Liver (tissue), 9 donors: Measurements from ENCODE around the gene SLC2A4RG. TPM values are rescaled to one million over a fixed set of nuclear protein-coding genes. Genes with fewer than 3 reads are reported as not detected.

Source experiments
- DNase-seq: peaks from one replicate; pipeline ENCODE4 v3.0.0-alpha.2; 2017; ENCODE audit warnings: low spot score
- H3K27ac ChIP-seq, 2 donors: one replicate each; pipeline ENCODE4 v1.7.0; 2013; ENCODE audit warnings: inconsistent platforms in 2 of 2, low read length in 2 of 2, control low read depth in 1 of 2, low read depth in 1 of 2, mild to moderate bottlenecking in 1 of 2
- H3K27me3 ChIP-seq, 4 donors: one replicate each; pipeline versions ENCODE4 v1.6.1 to v1.7.0; 2013; ENCODE audit warnings: low read length in 3 of 4, inconsistent platforms in 1 of 4, mild to moderate bottlenecking in 1 of 4, moderate library complexity in 1 of 4; ENCODE audit not compliant: control insufficient read depth in 4 of 4, insufficient read depth in 4 of 4
- H3K36me3 ChIP-seq, 4 donors: one replicate each; pipeline versions ENCODE4 v1.6.1 to v1.7.0; 2013; ENCODE audit warnings: low read length in 3 of 4, mild to moderate bottlenecking in 3 of 4, low read depth in 1 of 4, moderate library complexity in 1 of 4; ENCODE audit not compliant: control insufficient read depth in 4 of 4, insufficient read depth in 3 of 4
- H3K4me1 ChIP-seq, 4 donors: one replicate each; pipeline versions ENCODE4 v1.6.1 to v1.7.0; 2013; ENCODE audit warnings: low read length in 3 of 4, mild to moderate bottlenecking in 3 of 4, moderate library complexity in 1 of 4; ENCODE audit not compliant: control insufficient read depth in 4 of 4, insufficient read depth in 4 of 4
- H3K4me3 ChIP-seq, 3 donors: one replicate each; pipeline versions ENCODE4 v1.6.1 to v1.7.0; 2013; ENCODE audit warnings: low read length in 3 of 3, control low read depth in 1 of 3, low read depth in 1 of 3, mild to moderate bottlenecking in 1 of 3
- H3K9ac ChIP-seq, 2 donors: one replicate each; pipeline ENCODE4 v1.7.0; 2013; ENCODE audit warnings: low read length in 2 of 2, mild to moderate bottlenecking in 2 of 2, moderate library complexity in 2 of 2, control low read depth in 1 of 2, low read depth in 1 of 2
- H3K9me3 ChIP-seq, 4 donors: one replicate each; pipeline versions ENCODE4 v1.6.1 to v1.7.0; 2013; ENCODE audit warnings: low read length in 3 of 4; ENCODE audit not compliant: control insufficient read depth in 4 of 4
- ATF3 ChIP-seq: IDR thresholded peaks from 2 replicates; pipeline ENCODE4 v1.6.1; 2016; ENCODE audit warnings: antibody characterized with exemption
- EGR1 ChIP-seq, 2 donors: IDR thresholded peaks; 2 replicates each; pipeline ENCODE4 v1.6.1; 2016 to 2018; ENCODE audit warnings: antibody characterized with exemption in 2 of 2, low read depth in 2 of 2
- FOXA1 ChIP-seq: IDR thresholded peaks from 2 replicates; pipeline ENCODE4 v1.6.1; 2016; ENCODE audit warnings: antibody characterized with exemption
- FOXA2 ChIP-seq: IDR thresholded peaks from 2 replicates; pipeline ENCODE4 v1.6.1; 2016; ENCODE audit warnings: antibody characterized with exemption
- GABPA ChIP-seq, 2 donors: IDR thresholded peaks in 1 of 2; conservative IDR thresholded peaks in 1 of 2; 2 replicates each; pipeline ENCODE4 v1.6.1; 2016; ENCODE audit warnings: antibody characterized with exemption in 2 of 2, mild to moderate bottlenecking in 1 of 2, moderate library complexity in 1 of 2
- HNF4A ChIP-seq, 2 donors: conservative IDR thresholded peaks; 2 replicates each; pipeline ENCODE4 v1.6.1; 2016; ENCODE audit warnings: antibody characterized with exemption in 2 of 2, mild to moderate bottlenecking in 2 of 2
- HNF4G ChIP-seq: IDR thresholded peaks from 2 replicates; pipeline ENCODE4 v1.6.1; 2016; ENCODE audit warnings: antibody characterized with exemption
- JUND ChIP-seq, 2 donors: IDR thresholded peaks; 2 replicates each; pipeline ENCODE4 v1.6.1; 2016; ENCODE audit warnings: antibody characterized with exemption in 2 of 2
- MAX ChIP-seq: IDR thresholded peaks from 2 replicates; pipeline ENCODE4 v1.6.1; 2016; ENCODE audit warnings: antibody characterized with exemption
- NR2F2 ChIP-seq: IDR thresholded peaks from 2 replicates; pipeline ENCODE4 v1.6.1; 2016; ENCODE audit warnings: antibody characterized with exemption
- RAD21 ChIP-seq, 2 donors: IDR thresholded peaks; 2 replicates each; pipeline ENCODE4 v1.6.1; 2016; ENCODE audit warnings: antibody characterized with exemption in 2 of 2, mild to moderate bottlenecking in 2 of 2
- RXRA ChIP-seq, 2 donors: IDR thresholded peaks; 2 replicates each; pipeline ENCODE4 v1.6.1; 2017 to 2018; ENCODE audit warnings: antibody characterized with exemption in 2 of 2, mild to moderate bottlenecking in 1 of 2
- SP1 ChIP-seq: IDR thresholded peaks from 2 replicates; pipeline ENCODE4 v1.6.1; 2018; ENCODE audit warnings: antibody characterized with exemption, mild to moderate bottlenecking
- TAF1 ChIP-seq: conservative IDR thresholded peaks from 2 replicates; pipeline ENCODE4 v1.6.1; 2016; ENCODE audit warnings: antibody characterized with exemption, mild to moderate bottlenecking
- YY1 ChIP-seq: IDR thresholded peaks from 2 replicates; pipeline ENCODE4 v1.6.1; 2016; ENCODE audit warnings: antibody characterized with exemption, mild to moderate bottlenecking
- WGBS: extraction: QIAGEN DNeasy Blood & Tissue Kit; methylation state at CpG from one replicate; pipeline ENCODE4 v1.1.7; 2013; 5-methylcytosine and 5-hydroxymethylcytosine counted together
- polyA plus RNA-seq, 2 donors: library from polyadenylated mRNA; stranded (reverse) in 1 of 2; unstranded in 1 of 2; fragments of 200-250 nt in 1 of 2; fragments of >200 nt in 1 of 2; fragmentation: Nextera tagmentation in 1 of 2; extraction: Ambion mirVana in 1 of 2; gene quantifications; one replicate each; pipeline versions ENCODE4 v1.2.1 to v1.2.3, GENCODE V29; 2013 to 2015
- total RNA-seq, 2 donors: library from RNA; depleted of rRNA; stranded (reverse); fragments of >200 nt; gene quantifications; one replicate each; pipeline ENCODE4 v1.2.3, GENCODE V29; 2014
- TF ChIP-seq, protein P1 (sequence below): IDR thresholded peaks from 2 replicates; pipeline ENCODE4 v1.6.1; 2016; ENCODE audit warnings: antibody characterized with exemption, mild to moderate bottlenecking
- TF ChIP-seq, protein P2 (sequence below): IDR thresholded peaks from 2 replicates; pipeline ENCODE4 v1.6.1; 2016; ENCODE audit warnings: antibody characterized with exemption
- TF ChIP-seq, protein P3 (sequence below): fragments of 150-350 bp; IDR thresholded peaks from 2 replicates; pipeline ENCODE4 v1.5.1; 2017; ENCODE audit warnings: improper control_type of control experiment, low read depth, low read length; ENCODE audit not compliant: missing input control
- donor health status: healthy.
- donor health status: healthy.
- donor health status: healthy.
- donor health status: healthy.
- donor health status: healthy.

The SLC2A4RG gene
- total and polyA plus RNA-seq, 4 donors = 22.2 to 39.7 (median 29.4) TPM

GRCh38 chr20:63705232-63706026 is 34.1 kb upstream of the SLC2A4RG start (continued):
- TF ChIP-seq, protein P1, sequence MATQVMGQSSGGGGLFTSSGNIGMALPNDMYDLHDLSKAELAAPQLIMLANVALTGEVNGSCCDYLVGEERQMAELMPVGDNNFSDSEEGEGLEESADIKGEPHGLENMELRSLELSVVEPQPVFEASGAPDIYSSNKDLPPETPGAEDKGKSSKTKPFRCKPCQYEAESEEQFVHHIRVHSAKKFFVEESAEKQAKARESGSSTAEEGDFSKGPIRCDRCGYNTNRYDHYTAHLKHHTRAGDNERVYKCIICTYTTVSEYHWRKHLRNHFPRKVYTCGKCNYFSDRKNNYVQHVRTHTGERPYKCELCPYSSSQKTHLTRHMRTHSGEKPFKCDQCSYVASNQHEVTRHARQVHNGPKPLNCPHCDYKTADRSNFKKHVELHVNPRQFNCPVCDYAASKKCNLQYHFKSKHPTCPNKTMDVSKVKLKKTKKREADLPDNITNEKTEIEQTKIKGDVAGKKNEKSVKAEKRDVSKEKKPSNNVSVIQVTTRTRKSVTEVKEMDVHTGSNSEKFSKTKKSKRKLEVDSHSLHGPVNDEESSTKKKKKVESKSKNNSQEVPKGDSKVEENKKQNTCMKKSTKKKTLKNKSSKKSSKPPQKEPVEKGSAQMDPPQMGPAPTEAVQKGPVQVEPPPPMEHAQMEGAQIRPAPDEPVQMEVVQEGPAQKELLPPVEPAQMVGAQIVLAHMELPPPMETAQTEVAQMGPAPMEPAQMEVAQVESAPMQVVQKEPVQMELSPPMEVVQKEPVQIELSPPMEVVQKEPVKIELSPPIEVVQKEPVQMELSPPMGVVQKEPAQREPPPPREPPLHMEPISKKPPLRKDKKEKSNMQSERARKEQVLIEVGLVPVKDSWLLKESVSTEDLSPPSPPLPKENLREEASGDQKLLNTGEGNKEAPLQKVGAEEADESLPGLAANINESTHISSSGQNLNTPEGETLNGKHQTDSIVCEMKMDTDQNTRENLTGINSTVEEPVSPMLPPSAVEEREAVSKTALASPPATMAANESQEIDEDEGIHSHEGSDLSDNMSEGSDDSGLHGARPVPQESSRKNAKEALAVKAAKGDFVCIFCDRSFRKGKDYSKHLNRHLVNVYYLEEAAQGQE = no peak
- no peak for TF ChIP-seq GABPA (IDR thresholded peaks at IDR 0.05 in 1 of 2, conservative IDR thresholded peaks at IDR 0.05 in 1 of 2)
- TF ChIP-seq, protein P2, sequence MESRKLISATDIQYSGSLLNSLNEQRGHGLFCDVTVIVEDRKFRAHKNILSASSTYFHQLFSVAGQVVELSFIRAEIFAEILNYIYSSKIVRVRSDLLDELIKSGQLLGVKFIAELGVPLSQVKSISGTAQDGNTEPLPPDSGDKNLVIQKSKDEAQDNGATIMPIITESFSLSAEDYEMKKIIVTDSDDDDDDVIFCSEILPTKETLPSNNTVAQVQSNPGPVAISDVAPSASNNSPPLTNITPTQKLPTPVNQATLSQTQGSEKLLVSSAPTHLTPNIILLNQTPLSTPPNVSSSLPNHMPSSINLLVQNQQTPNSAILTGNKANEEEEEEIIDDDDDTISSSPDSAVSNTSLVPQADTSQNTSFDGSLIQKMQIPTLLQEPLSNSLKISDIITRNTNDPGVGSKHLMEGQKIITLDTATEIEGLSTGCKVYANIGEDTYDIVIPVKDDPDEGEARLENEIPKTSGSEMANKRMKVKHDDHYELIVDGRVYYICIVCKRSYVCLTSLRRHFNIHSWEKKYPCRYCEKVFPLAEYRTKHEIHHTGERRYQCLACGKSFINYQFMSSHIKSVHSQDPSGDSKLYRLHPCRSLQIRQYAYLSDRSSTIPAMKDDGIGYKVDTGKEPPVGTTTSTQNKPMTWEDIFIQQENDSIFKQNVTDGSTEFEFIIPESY = no peak
- no peak for TF ChIP-seq FOXA1

DNA sequence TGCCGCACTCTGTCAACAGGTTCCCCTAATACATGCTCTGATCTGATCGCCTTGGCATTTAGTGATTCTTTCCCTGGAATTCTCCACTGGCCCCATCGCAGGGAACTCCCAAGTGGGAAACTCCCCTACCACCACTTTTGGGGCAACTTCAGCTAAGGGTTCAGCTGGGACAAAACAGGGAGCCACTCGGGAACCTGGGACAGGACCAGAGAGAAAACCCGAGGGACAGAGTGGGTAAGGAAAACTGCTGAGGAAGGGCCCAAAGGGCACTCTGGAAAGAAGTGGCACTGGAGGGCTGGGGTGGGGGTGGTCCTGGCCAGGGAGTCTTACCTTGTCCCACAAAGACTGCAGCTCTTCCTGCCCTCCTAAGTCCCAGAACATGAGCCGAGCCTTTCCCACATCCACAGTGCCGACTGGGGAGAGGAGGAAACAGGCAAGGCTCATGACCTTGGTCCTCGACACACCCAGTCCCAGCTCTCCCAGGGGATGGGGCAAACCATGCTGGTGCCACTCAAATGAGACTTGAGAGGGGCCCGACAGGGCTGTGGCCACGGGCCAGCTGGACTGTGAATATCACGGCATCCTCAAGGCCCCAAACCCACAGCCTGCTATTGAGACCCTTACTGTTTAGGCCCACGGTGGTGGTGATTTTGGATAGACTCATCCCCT is 33.4 kb upstream of the SLC2A4RG start:
- DNase-seq = no peak
- H3K4me1 ChIP-seq = peaks cover 5 to 27% (median 25%) of the 10 kb centered on the region in 4 donors
- no peak overlapping the region for H3K4me3 ChIP-seq
- TF ChIP-seq, protein P2 = no peak
- TF ChIP-seq MAX = no peak
- TF ChIP-seq NR2F2 = no peak
- TF ChIP-seq FOXA2 = no peak
- TF ChIP-seq FOXA1 = no peak
- no peak for TF ChIP-seq EGR1 (IDR thresholded peaks at IDR 0.05; ENCODE audit: low read depth in 2 of 2)
- TF ChIP-seq JUND (IDR thresholded peaks at IDR 0.05) = no peak
- TF ChIP-seq RAD21 (IDR thresholded peaks at IDR 0.05) = no peak
- TF ChIP-seq HNF4G = no peak
- TF ChIP-seq, protein P3, sequence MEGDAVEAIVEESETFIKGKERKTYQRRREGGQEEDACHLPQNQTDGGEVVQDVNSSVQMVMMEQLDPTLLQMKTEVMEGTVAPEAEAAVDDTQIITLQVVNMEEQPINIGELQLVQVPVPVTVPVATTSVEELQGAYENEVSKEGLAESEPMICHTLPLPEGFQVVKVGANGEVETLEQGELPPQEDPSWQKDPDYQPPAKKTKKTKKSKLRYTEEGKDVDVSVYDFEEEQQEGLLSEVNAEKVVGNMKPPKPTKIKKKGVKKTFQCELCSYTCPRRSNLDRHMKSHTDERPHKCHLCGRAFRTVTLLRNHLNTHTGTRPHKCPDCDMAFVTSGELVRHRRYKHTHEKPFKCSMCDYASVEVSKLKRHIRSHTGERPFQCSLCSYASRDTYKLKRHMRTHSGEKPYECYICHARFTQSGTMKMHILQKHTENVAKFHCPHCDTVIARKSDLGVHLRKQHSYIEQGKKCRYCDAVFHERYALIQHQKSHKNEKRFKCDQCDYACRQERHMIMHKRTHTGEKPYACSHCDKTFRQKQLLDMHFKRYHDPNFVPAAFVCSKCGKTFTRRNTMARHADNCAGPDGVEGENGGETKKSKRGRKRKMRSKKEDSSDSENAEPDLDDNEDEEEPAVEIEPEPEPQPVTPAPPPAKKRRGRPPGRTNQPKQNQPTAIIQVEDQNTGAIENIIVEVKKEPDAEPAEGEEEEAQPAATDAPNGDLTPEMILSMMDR = no peak
- no peak for TF ChIP-seq HNF4A (conservative IDR thresholded peaks at IDR 0.05)
- TF ChIP-seq, protein P1 = no peak
- no peak for TF ChIP-seq TAF1
- TF ChIP-seq GABPA (IDR thresholded peaks at IDR 0.05 in 1 of 2, conservative IDR thresholded peaks at IDR 0.05 in 1 of 2) = no peak
- no peak for TF ChIP-seq RXRA (IDR thresholded peaks at IDR 0.05)
- TF ChIP-seq YY1 = no peak
- TF ChIP-seq ATF3 = no peak
- TF ChIP-seq SP1 = no peak
- WGBS = 77% methylated on average over 12 of the region's 12 CpGs
- no peaks in the 10 kb centered on the region for H3K27me3 ChIP-seq
- H3K9me3 ChIP-seq = no peaks in the 10 kb centered on the region
- H3K36me3 ChIP-seq = peaks cover 0 to 26% (median 10%) of the 10 kb centered on the region in 4 donors
- peak overlapping the region in 1 of 2 donors; percentile 55 for H3K9ac ChIP-seq
- H3K27ac ChIP-seq = peak overlapping the region in 1 of 2 donors; percentile 81
